HepG2 (cell line): ENCODE results near the gene FAM171A2. TPM values are rescaled to one million over a fixed set of nuclear protein-coding genes. Genes with fewer than 3 reads are reported as not detected.

Experiments used
- HMGXB4 ChIP-seq, 2 experiments: sonication (generic) in 1 of 2; formaldehyde crosslinking in 1 of 2; IDR thresholded peaks; 2 replicates each; pipeline versions ENCODE4 v1.4.0 to v1.6.1; 2018 to 2020; ENCODE audit warnings: missing genetic modification reagents in 2 of 2, borderline replicate concordance in 1 of 2, low read depth in 1 of 2, mild to moderate bottlenecking in 1 of 2, missing biosample characterization in 1 of 2
- HNF1B ChIP-seq: sonication (generic); formaldehyde crosslinking; IDR thresholded peaks from 2 replicates; pipeline ENCODE4 v1.5.1; 2020; ENCODE audit warnings: mild to moderate bottlenecking, moderate library complexity, missing genetic modification reagents
- HOXA3 ChIP-seq: sonication (generic); formaldehyde crosslinking; IDR thresholded peaks from 2 replicates; pipeline ENCODE4 v1.5.0; 2020; ENCODE audit warnings: missing genetic modification reagents
- IRX3 ChIP-seq: sonication (generic); formaldehyde crosslinking; IDR thresholded peaks from 2 replicates; pipeline ENCODE4 v1.8.1; 2023; ENCODE audit warnings: mild to moderate bottlenecking, low read depth, missing genetic modification reagents, borderline replicate concordance
- MAFG ChIP-seq: sonication (generic); formaldehyde crosslinking; IDR thresholded peaks from 2 replicates; pipeline ENCODE4 v1.5.1; 2020; ENCODE audit warnings: mild to moderate bottlenecking, missing genetic modification reagents
- MXD1 ChIP-seq: sonication (generic); formaldehyde crosslinking; IDR thresholded peaks from 2 replicates; pipeline ENCODE4 v1.4.0; 2020; ENCODE audit warnings: mild to moderate bottlenecking, missing genetic modification reagents
- POGK ChIP-seq: sonication (generic); formaldehyde crosslinking; conservative IDR thresholded peaks from 2 replicates; pipeline ENCODE4 v1.8.0; 2022; ENCODE audit warnings: mild to moderate bottlenecking, moderate library complexity, missing genetic modification reagents
- SALL1 ChIP-seq: sonication (generic); formaldehyde crosslinking; IDR thresholded peaks from 2 replicates; pipeline ENCODE4 v1.8.0; 2022; ENCODE audit warnings: mild to moderate bottlenecking, missing genetic modification reagents
- SP2 ChIP-seq: sonication (generic); formaldehyde crosslinking; IDR thresholded peaks from 2 replicates; pipeline ENCODE4 v1.5.1; 2020; ENCODE audit warnings: mild to moderate bottlenecking, missing genetic modification reagents
- TEAD3 ChIP-seq: optimal IDR thresholded peaks from 2 replicates; pipeline ENCODE3; 2016; ENCODE audit warnings: borderline replicate concordance
- ZFP91 ChIP-seq: sonication (generic); formaldehyde crosslinking; IDR thresholded peaks from 2 replicates; pipeline ENCODE4 v1.9.0; 2022; ENCODE audit warnings: missing genetic modification reagents, mild to moderate bottlenecking, borderline replicate concordance
- ZNF225 ChIP-seq: sonication (generic); formaldehyde crosslinking; IDR thresholded peaks from 2 replicates; pipeline ENCODE4 v1.4.0; 2020; ENCODE audit warnings: mild to moderate bottlenecking, missing genetic modification reagents
- ZNF350 ChIP-seq: sonication (generic); formaldehyde crosslinking; IDR thresholded peaks from 2 replicates; pipeline ENCODE4 v1.4.0; 2020; ENCODE audit warnings: mild to moderate bottlenecking, low read depth, missing genetic modification reagents, borderline replicate concordance
- ZNF451 ChIP-seq: sonication (generic); formaldehyde crosslinking; IDR thresholded peaks from 2 replicates; pipeline ENCODE4 v1.5.0; 2020; ENCODE audit warnings: mild to moderate bottlenecking, missing genetic modification reagents
- ZNF468 ChIP-seq: sonication (generic); formaldehyde crosslinking; IDR thresholded peaks from 2 replicates; pipeline ENCODE4 v1.8.0; 2022; ENCODE audit warnings: mild to moderate bottlenecking, moderate library complexity, missing genetic modification reagents
- ZNF563 ChIP-seq: sonication (generic); formaldehyde crosslinking; IDR thresholded peaks from 2 replicates; pipeline ENCODE4 v1.8.0; 2022; ENCODE audit warnings: mild to moderate bottlenecking, moderate library complexity, missing genetic modification reagents
- ZNF598 ChIP-seq: sonication (generic); formaldehyde crosslinking; IDR thresholded peaks from 2 replicates; pipeline ENCODE4 v1.5.1; 2020; ENCODE audit warnings: mild to moderate bottlenecking, missing genetic modification reagents, borderline replicate concordance
- ZNF724P ChIP-seq: sonication (generic); formaldehyde crosslinking; IDR thresholded peaks from 2 replicates; pipeline ENCODE4 v1.8.0; 2022; ENCODE audit warnings: missing genetic modification reagents, borderline replicate concordance
- polyA plus RNA-seq, 8 experiments: library from polyadenylated mRNA; depleted of rRNA in 3 of 8; stranded (reverse) in 7 of 8; unstranded in 1 of 8; fragments of >200 nt; fragmentation: Illumina TruSeq in 4 of 8; extraction: Trizol in 4 of 8; gene quantifications; 2 replicates each; pipeline versions ENCODE4 v1.2.1 to v1.2.3, GENCODE V29; 2011 to 2016; ENCODE audit warnings: low read depth in 4 of 8, missing spikeins in 1 of 8, mixed read lengths in 1 of 8; ENCODE audit not compliant: insufficient read depth in 1 of 8
- total RNA-seq, 5 experiments: library from RNA; depleted of rRNA; stranded (reverse); fragments of >200 nt; fragmentation: Illumina TruSeq; extraction: Trizol; gene quantifications; 2 replicates each; pipeline ENCODE4 v1.2.3, GENCODE V29; 2016; ENCODE audit warnings: low read depth in 1 of 5

The FAM171A2 gene
- total and polyA plus RNA-seq, 2 of the 13 experiments (the other 11 are each of a cell fraction or from before 2014, with no cell fraction given), result 1.8 to 3.6 TPM

GRCh38 chr17:44368391-44369243 is 5.0 kb upstream of the FAM171A2 start (continued):
- TF ChIP-seq ZNF468 (0 out of 2 replicates have a peak, but pooled peaks have one; percentile 40), SALL1 (CRISPR knock-in tag) (0 out of 2 replicates have a peak, but pooled peaks have one; percentile 19), ZNF225 (CRISPR knock-in tag) (peak; percentile 34; the same call in 1 of the 2 replicates), HNF1B (CRISPR knock-in tag) (peak; percentile 26; the same call in 1 of the 2 replicates), ZNF598 (CRISPR knock-in tag) (0 out of 2 replicates have a peak, but pooled peaks have one; percentile 16), HOXA3 (CRISPR knock-in tag) (0 out of 2 replicates have a peak, but pooled peaks have one; percentile 22), IRX3 (CRISPR knock-in tag) (0 out of 2 replicates have a peak, but pooled peaks have one; percentile 47), TEAD3 (CRISPR knock-in tag) (peak; percentile 49), SP2 (peak; percentile 37), ZNF563 (CRISPR knock-in tag) (0 out of 2 replicates have a peak, but pooled peaks have one; percentile 18), HMGXB4 (CRISPR knock-in tag; IDR thresholded peaks at IDR 0.05; ENCODE audit: borderline replicate concordance in 1 of 2, low read depth in 1 of 2) (peak in 1 of 2 experiments; percentile 6; a peak in 1 of 4 replicates), MAFG (CRISPR knock-in tag) (0 out of 2 replicates have a peak, but pooled peaks have one; percentile 37), POGK (peak; percentile 70; the same call in 1 of the 2 replicates), ZFP91 (peak; percentile 7; the same call in 1 of the 2 replicates), ZNF451 (0 out of 2 replicates have a peak, but pooled peaks have one; percentile 22), ZNF724P (CRISPR knock-in tag) (0 out of 2 replicates have a peak, but pooled peaks have one; percentile 52), MXD1 (CRISPR knock-in tag) (0 out of 2 replicates have a peak, but pooled peaks have one; percentile 15), ZNF350 (CRISPR knock-in tag) (0 out of 2 replicates have a peak, but pooled peaks have one; percentile 20)
